ENCODE measurements around the gene TBC1D5.

Gene TBC1D5

DNA sequence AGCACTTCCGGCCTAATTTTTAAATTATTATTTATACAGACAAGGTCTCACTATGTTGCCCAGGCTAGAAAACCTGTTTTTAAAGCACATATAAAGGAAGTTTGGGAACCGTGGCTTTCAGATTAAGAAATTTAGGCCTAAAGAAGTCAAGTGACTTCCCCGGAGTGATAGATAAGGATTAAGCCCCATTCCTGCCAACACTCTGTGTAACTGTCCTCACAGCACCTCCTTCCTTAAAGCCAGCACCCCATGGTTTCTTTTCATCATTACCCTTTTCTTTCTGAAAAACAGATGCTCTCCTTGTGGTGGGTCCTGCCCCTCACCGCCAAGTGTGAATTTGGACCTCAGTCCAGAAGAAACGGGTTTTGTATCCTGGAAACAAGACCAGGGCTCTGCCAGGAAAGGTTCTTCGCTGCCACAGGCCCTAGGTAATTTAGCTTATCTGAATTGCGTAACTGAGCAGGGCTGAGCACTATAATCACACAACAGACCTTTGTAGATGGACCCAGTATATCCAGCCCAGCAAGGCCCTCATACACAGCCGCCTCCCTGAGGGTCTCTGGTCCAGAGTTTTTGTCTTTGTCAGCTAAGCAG, 626.3 kb downstream of the TBC1D5 start:
- TF ChIP-seq POLR2AphosphoS5 (IDR thresholded peaks at IDR 0.05; ENCODE audit: low read depth, low read length), result no peak
- no peak for TF ChIP-seq TAF1 (IDR thresholded peaks at IDR 0.05; ENCODE audit: borderline replicate concordance, insufficient read depth, low read length)
- TF ChIP-seq, protein P1, sequence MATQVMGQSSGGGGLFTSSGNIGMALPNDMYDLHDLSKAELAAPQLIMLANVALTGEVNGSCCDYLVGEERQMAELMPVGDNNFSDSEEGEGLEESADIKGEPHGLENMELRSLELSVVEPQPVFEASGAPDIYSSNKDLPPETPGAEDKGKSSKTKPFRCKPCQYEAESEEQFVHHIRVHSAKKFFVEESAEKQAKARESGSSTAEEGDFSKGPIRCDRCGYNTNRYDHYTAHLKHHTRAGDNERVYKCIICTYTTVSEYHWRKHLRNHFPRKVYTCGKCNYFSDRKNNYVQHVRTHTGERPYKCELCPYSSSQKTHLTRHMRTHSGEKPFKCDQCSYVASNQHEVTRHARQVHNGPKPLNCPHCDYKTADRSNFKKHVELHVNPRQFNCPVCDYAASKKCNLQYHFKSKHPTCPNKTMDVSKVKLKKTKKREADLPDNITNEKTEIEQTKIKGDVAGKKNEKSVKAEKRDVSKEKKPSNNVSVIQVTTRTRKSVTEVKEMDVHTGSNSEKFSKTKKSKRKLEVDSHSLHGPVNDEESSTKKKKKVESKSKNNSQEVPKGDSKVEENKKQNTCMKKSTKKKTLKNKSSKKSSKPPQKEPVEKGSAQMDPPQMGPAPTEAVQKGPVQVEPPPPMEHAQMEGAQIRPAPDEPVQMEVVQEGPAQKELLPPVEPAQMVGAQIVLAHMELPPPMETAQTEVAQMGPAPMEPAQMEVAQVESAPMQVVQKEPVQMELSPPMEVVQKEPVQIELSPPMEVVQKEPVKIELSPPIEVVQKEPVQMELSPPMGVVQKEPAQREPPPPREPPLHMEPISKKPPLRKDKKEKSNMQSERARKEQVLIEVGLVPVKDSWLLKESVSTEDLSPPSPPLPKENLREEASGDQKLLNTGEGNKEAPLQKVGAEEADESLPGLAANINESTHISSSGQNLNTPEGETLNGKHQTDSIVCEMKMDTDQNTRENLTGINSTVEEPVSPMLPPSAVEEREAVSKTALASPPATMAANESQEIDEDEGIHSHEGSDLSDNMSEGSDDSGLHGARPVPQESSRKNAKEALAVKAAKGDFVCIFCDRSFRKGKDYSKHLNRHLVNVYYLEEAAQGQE (IDR thresholded peaks at IDR 0.05; ENCODE audit: insufficient read depth in 1 of 2, low read depth in 2 of 2, low read length in 2 of 2), result no peak
- TF ChIP-seq SIN3A (IDR thresholded peaks at IDR 0.05; ENCODE audit: borderline replicate concordance, insufficient read depth, low read length), result no peak
- no peak for TF ChIP-seq FOXP2 (optimal IDR thresholded peaks at IDR 0.05; ENCODE audit: borderline replicate concordance, extremely low read depth, extremely low read length, insufficient read depth)

DNA sequence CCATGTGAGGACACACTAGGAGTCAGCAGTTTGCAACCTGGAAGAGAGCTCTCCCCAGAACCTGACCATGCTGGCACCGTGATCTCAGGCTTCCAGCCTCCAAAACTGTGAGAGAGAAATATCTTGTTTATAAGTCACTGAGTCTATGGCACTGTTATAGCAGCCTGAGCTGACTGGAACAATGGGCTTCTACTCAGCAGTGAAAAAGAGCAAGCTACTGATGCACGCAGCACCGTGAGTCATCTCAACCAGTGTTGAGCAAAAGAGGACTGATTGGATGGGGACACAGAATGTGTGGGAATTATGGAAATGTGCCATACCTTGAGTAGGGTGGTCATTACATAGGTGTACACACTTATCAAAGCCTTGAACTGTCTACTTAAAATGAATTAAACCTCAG, 627.2 kb downstream of the TBC1D5 start:
- no peak for TF ChIP-seq TAF1 (IDR thresholded peaks at IDR 0.05; ENCODE audit: borderline replicate concordance, insufficient read depth, low read length)
- no peak for TF ChIP-seq SIN3A (IDR thresholded peaks at IDR 0.05; ENCODE audit: borderline replicate concordance, insufficient read depth, low read length)
- no peak for TF ChIP-seq FOXP2 (optimal IDR thresholded peaks at IDR 0.05; ENCODE audit: borderline replicate concordance, extremely low read depth, extremely low read length, insufficient read depth)
- TF ChIP-seq, protein P1 (IDR thresholded peaks at IDR 0.05; ENCODE audit: insufficient read depth in 1 of 2, low read depth in 2 of 2, low read length in 2 of 2), result no peak
- no peak for TF ChIP-seq POLR2AphosphoS5 (IDR thresholded peaks at IDR 0.05; ENCODE audit: low read depth, low read length)

DNA sequence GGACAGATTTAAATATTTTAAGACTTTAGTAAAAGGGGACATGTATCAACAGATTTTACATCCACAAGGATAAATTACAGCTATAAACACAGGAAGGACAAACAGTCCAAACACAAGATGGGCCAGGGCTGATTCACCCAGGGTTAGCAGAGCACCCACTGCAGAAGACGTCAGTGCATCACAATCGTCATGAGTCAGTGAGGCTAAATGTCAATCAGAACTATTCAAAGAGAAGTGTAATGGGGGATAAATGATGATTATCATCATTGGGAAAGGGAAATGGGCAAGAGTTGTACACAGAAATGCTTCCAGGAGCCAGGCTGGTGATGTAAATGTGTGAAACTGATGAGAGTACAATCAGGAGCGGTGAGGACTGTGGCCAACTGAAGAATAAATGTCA, 630.8 kb downstream of the TBC1D5 start:
- TF ChIP-seq FOXP2 (optimal IDR thresholded peaks at IDR 0.05; ENCODE audit: borderline replicate concordance, extremely low read depth, extremely low read length, insufficient read depth), result no peak

DNA sequence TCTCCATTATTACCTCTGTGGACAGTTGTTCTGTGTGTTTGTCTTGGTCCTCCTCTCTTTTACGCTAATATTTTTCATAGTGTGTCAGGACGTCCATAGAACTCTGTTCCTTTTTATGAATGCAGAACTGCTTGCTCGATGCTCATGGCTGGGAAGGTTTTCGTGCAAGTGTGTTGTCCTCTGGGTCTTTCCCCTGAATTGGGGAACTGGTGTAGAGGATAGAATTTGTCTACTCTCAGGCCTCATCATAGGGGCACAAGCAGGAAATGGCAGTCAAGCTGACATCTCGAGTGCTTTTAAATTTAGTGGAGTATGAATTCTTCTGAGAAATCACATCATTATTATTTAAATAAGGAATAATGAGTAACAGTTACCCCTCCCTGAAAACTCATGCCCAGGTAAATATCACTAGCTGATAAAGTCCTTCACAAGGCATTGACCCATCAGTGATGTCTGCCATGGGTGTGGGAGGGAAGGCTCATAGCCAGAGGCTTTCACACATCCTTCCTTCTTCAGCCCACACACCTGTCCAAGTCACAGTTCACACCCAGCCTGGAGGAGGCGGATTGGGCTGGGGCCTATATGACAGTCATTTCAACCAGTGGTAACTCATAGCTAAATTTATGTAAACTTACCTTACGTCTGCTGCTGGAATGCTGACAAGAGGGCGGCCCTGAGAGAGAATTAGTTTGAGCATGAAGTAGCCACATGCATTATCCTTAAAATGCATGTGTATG, 631.6 kb downstream of the TBC1D5 start:
- TF ChIP-seq, protein P1 (IDR thresholded peaks at IDR 0.05; ENCODE audit: insufficient read depth in 1 of 2, low read depth in 2 of 2, low read length in 2 of 2), result no peak

Measured in PFSK-1 (cell line).